ENCODE data around the gene LGALS3. TPM values are rescaled to one million over a fixed set of nuclear protein-coding genes. Genes with fewer than 3 reads are reported as not detected.

Gene LGALS3
- total and polyA plus RNA-seq, 4 donors, result 6.9 to 20.8 (median 10.7) TPM

DNA sequence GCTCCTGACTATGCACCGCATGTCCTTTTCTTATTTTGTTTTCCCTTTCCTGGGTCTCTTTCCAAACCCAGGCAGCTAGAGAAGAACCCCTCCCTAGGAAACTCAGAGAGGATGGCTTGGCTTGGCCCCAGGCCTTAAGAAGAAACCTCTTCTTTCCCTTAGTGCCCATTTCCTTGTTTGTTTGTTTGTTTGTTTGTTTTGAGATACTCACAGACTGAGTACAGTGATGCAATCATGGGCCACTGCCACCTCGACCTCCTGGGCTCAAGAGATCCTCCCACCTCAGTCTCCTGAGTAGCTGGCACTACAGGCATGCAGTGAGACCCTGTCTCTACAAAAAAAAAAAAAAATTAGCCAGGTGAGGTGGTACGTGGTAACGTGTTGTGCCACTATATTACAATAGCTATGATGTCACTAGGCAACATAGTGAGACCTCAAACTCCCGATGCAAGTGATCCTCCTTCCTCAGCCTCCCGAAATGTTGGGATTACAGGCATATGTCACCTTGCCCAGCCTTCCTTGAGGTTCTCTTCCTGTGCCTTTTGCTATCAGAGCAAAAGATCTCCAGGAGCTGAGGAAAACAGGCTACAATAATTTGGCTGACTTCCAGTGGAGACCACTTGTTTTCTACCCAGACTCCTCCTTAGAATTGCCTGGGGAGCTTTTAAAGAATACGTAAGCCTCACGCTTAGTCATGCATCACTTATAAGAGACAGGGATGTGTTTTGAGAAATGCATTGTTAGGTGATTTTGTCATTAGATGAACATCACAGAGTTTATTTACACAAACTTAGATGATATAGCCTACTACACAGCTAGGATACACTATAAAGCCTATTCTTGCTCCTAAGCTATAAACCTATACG, 34.5 kb upstream of the LGALS3 start:
- DNase-seq (ENCODE audit: low spot score), result no peak
- Histone ChIP-seq H3K27ac (ENCODE audit: low read depth in 1 of 2, low read length in 2 of 2) (no peak overlapping the region), H3K9me3 (ENCODE audit: control insufficient read depth in 4 of 4, low read length in 3 of 4) (no peaks in the 10 kb centered on the region), H3K4me1 (ENCODE audit: control insufficient read depth in 4 of 4, insufficient read depth in 4 of 4, low read length in 3 of 4) (no peaks in the 10 kb centered on the region), H3K27me3 (ENCODE audit: control insufficient read depth in 4 of 4, insufficient read depth in 4 of 4, low read length in 3 of 4) (peaks cover 0 to 2% (median 0%) of the 10 kb centered on the region in 4 donors), H3K4me3 (ENCODE audit: low read depth in 1 of 3, low read length in 3 of 3) (no peak overlapping the region), H3K9ac (ENCODE audit: low read depth in 1 of 2, low read length in 2 of 2) (no peak overlapping the region), H3K36me3 (ENCODE audit: control insufficient read depth in 4 of 4, insufficient read depth in 3 of 4, low read depth in 1 of 4, low read length in 3 of 4) (no peaks in the 10 kb centered on the region)
- TF ChIP-seq FOXA2 (IDR thresholded peaks at IDR 0.05) (no peak), EGR1 (IDR thresholded peaks at IDR 0.05; ENCODE audit: low read depth in 2 of 2) (no peak)
- WGBS, result 79% methylated on average over 9 of the region's 9 CpGs

DNA sequence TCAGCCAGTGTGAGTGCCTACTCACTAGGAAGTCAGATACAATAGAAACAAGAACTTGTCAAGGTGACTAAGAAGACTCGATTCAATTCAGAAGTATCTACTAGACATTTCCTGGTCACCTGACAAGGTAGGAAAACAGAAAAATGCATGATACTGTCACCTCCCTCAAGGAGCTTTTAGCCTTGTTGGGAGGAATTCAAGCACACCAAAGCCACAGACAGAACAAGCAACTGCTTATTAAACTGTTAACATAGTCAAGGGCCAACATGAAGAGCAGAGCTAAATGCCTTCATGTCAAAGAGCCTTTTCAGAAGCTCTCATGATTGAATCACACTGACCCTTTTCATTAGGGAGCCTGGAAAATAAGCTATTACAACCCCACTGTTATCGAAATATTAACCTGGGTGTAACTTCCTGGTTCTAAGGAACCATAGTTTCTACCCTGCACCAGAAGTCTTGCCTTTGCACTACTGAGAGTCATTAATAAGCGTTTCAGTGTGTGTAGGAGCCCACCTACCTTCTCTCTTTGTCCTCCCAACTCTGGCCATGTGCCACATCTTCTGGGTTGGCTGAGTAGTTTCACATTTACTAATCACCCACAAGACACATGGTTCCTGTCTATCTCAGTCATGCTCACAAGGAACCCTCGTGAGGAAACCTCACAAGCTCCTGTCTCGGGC, 31.0 kb upstream of the LGALS3 start:
- no peak for DNase-seq (ENCODE audit: low spot score)
- no peaks in the 10 kb centered on the region for H3K36me3 ChIP-seq (ENCODE audit: control insufficient read depth in 4 of 4, insufficient read depth in 3 of 4, low read depth in 1 of 4, low read length in 3 of 4)
- TF ChIP-seq, protein P1, sequence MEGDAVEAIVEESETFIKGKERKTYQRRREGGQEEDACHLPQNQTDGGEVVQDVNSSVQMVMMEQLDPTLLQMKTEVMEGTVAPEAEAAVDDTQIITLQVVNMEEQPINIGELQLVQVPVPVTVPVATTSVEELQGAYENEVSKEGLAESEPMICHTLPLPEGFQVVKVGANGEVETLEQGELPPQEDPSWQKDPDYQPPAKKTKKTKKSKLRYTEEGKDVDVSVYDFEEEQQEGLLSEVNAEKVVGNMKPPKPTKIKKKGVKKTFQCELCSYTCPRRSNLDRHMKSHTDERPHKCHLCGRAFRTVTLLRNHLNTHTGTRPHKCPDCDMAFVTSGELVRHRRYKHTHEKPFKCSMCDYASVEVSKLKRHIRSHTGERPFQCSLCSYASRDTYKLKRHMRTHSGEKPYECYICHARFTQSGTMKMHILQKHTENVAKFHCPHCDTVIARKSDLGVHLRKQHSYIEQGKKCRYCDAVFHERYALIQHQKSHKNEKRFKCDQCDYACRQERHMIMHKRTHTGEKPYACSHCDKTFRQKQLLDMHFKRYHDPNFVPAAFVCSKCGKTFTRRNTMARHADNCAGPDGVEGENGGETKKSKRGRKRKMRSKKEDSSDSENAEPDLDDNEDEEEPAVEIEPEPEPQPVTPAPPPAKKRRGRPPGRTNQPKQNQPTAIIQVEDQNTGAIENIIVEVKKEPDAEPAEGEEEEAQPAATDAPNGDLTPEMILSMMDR (IDR thresholded peaks at IDR 0.05; ENCODE audit: low read depth, low read length, missing input control), result no peak
- TF ChIP-seq, protein P2, sequence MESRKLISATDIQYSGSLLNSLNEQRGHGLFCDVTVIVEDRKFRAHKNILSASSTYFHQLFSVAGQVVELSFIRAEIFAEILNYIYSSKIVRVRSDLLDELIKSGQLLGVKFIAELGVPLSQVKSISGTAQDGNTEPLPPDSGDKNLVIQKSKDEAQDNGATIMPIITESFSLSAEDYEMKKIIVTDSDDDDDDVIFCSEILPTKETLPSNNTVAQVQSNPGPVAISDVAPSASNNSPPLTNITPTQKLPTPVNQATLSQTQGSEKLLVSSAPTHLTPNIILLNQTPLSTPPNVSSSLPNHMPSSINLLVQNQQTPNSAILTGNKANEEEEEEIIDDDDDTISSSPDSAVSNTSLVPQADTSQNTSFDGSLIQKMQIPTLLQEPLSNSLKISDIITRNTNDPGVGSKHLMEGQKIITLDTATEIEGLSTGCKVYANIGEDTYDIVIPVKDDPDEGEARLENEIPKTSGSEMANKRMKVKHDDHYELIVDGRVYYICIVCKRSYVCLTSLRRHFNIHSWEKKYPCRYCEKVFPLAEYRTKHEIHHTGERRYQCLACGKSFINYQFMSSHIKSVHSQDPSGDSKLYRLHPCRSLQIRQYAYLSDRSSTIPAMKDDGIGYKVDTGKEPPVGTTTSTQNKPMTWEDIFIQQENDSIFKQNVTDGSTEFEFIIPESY (IDR thresholded peaks at IDR 0.05), result no peak
- TF ChIP-seq RXRA (IDR thresholded peaks at IDR 0.05) (no peak), JUND (IDR thresholded peaks at IDR 0.05) (no peak), HNF4A (conservative IDR thresholded peaks at IDR 0.05) (no peak), FOXA1 (IDR thresholded peaks at IDR 0.05) (no peak), GABPA (IDR thresholded peaks at IDR 0.05 in 1 of 2, conservative IDR thresholded peaks at IDR 0.05 in 1 of 2) (no peak)
- H3K4me3 ChIP-seq (ENCODE audit: low read depth in 1 of 3, low read length in 3 of 3), result no peak overlapping the region
- no peaks in the 10 kb centered on the region for H3K9me3 ChIP-seq (ENCODE audit: control insufficient read depth in 4 of 4, low read length in 3 of 4)
- H3K27me3 ChIP-seq (ENCODE audit: control insufficient read depth in 4 of 4, insufficient read depth in 4 of 4, low read length in 3 of 4), result no peaks in the 10 kb centered on the region
- no peak overlapping the region for H3K27ac ChIP-seq (ENCODE audit: low read depth in 1 of 2, low read length in 2 of 2)
- no peak overlapping the region for H3K9ac ChIP-seq (ENCODE audit: low read depth in 1 of 2, low read length in 2 of 2)
- WGBS, result 73% methylated on average over 5 of the region's 5 CpGs
- peaks cover 2 to 12% (median 4%) of the 10 kb centered on the region in 4 donors for H3K4me1 ChIP-seq (ENCODE audit: control insufficient read depth in 4 of 4, insufficient read depth in 4 of 4, low read length in 3 of 4)

DNA sequence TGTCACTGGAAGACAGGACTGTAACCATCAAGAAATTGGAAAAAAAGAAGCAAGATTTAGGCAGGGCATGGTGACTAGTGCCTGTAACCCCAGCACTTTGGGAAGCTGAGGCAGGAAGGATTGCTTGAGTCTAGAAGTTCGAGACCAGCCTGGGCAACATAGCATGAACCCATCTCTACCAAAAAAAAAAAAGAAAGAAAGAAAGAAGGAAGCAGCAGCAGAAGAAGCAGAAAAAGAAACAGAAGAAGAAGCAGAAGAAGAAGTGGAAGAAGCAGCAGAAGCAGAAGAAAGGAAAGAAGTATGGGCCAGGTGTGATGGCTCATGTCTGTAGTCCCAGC, 30.5 kb upstream of the LGALS3 start:
- Histone ChIP-seq H3K36me3 (ENCODE audit: control insufficient read depth in 4 of 4, insufficient read depth in 3 of 4, low read depth in 1 of 4, low read length in 3 of 4) (no peaks in the 10 kb centered on the region), H3K27me3 (ENCODE audit: control insufficient read depth in 4 of 4, insufficient read depth in 4 of 4, low read length in 3 of 4) (no peaks in the 10 kb centered on the region), H3K9ac (ENCODE audit: low read depth in 1 of 2, low read length in 2 of 2) (no peak overlapping the region), H3K4me3 (ENCODE audit: low read depth in 1 of 3, low read length in 3 of 3) (no peak overlapping the region), H3K4me1 (ENCODE audit: control insufficient read depth in 4 of 4, insufficient read depth in 4 of 4, low read length in 3 of 4) (peaks cover 2 to 12% (median 4%) of the 10 kb centered on the region in 4 donors), H3K9me3 (ENCODE audit: control insufficient read depth in 4 of 4, low read length in 3 of 4) (no peaks in the 10 kb centered on the region), H3K27ac (ENCODE audit: low read depth in 1 of 2, low read length in 2 of 2) (no peak overlapping the region)
- TF ChIP-seq GABPA (IDR thresholded peaks at IDR 0.05 in 1 of 2, conservative IDR thresholded peaks at IDR 0.05 in 1 of 2), result no peak
- TF ChIP-seq, protein P1 (IDR thresholded peaks at IDR 0.05; ENCODE audit: low read depth, low read length, missing input control), result no peak
- no peak for TF ChIP-seq SP1 (IDR thresholded peaks at IDR 0.05)
- no peak for TF ChIP-seq RXRA (IDR thresholded peaks at IDR 0.05)
- TF ChIP-seq, protein P3, sequence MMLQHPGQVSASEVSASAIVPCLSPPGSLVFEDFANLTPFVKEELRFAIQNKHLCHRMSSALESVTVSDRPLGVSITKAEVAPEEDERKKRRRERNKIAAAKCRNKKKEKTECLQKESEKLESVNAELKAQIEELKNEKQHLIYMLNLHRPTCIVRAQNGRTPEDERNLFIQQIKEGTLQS (IDR thresholded peaks at IDR 0.05), result no peak
- TF ChIP-seq HNF4G (IDR thresholded peaks at IDR 0.05), result no peak
- TF ChIP-seq TAF1 (conservative IDR thresholded peaks at IDR 0.05), result no peak
- no peak for TF ChIP-seq FOXA1 (IDR thresholded peaks at IDR 0.05)
- TF ChIP-seq, protein P2 (IDR thresholded peaks at IDR 0.05), result no peak
- TF ChIP-seq NR2F2 (IDR thresholded peaks at IDR 0.05), result no peak
- WGBS, result 92% methylated on average over 1 of the region's 1 CpG
- no peak for DNase-seq (ENCODE audit: low spot score)
